Measurements from ENCODE around the gene CRHR1.

The CRHR1 gene

GRCh38 chr17:45752246-45752645 lies 31.9 kb upstream of the CRHR1 start:
- TF ChIP-seq ZNF654 (tag by site-specific recombination; IDR thresholded peaks at IDR 0.05; ENCODE audit: low read depth) (no peak), WT1 (tag by site-specific recombination; IDR thresholded peaks at IDR 0.05) (no peak), ATF2 (tag by site-specific recombination; IDR thresholded peaks at IDR 0.05; ENCODE audit: low read depth) (no peak), PRDM1 (tag by site-specific recombination; IDR thresholded peaks at IDR 0.05) (no peak), ZNF600 (tag by site-specific recombination; IDR thresholded peaks at IDR 0.05) (no peak), YY2 (tag by site-specific recombination; IDR thresholded peaks at IDR 0.05) (no peak), KLF10 (tag by site-specific recombination; IDR thresholded peaks at IDR 0.05) (no peak), ZNF561 (tag by site-specific recombination; IDR thresholded peaks at IDR 0.05; ENCODE audit: borderline replicate concordance) (no peak), ZNF624 (tag by site-specific recombination; IDR thresholded peaks at IDR 0.05) (no peak), ZNF544 (tag by site-specific recombination; IDR thresholded peaks at IDR 0.05) (no peak), ZNF837 (tag by site-specific recombination; IDR thresholded peaks at IDR 0.05) (no peak), ZNF398 (tag by site-specific recombination; IDR thresholded peaks at IDR 0.05) (no peak)
- ChIA-PET CTCF (interaction anchor here (0.6 to 1.2 kb wide), 2 partner anchors 104 to 111 kb away, joined by 3 to 5 read pairs; no protein-coding TSS in a partner anchor), POLR2A (no interaction called here)
- Histone ChIP-seq H3K36me3 (ENCODE audit: control insufficient read depth in 2 of 2, insufficient read depth in 1 of 2, low read length in 2 of 2) (no peaks in the 10 kb centered on the region), H3K4me1 (ENCODE audit: control insufficient read depth, insufficient read depth, low read length) (no peaks in the 10 kb centered on the region), H3K27ac (ENCODE audit: extremely low read depth, low read depth, low read length) (no peak overlapping the region), H3K9me3 (ENCODE audit: control insufficient read depth, insufficient read depth, low read depth, low read length) (no peaks in the 10 kb centered on the region), H3K4me3 (ENCODE audit: low read depth, low read length) (no peak overlapping the region)

- no peaks in the 10 kb centered on the region for H3K4me1 ChIP-seq (ENCODE audit: control insufficient read depth, insufficient read depth, low read length)
- TF ChIP-seq EGR2 (tag by site-specific recombination; IDR thresholded peaks at IDR 0.05; ENCODE audit: low read depth) (peak; percentile 46; the same call in 1 of the 2 replicates), ZNF391 (tag by site-specific recombination; IDR thresholded peaks at IDR 0.05; ENCODE audit: borderline replicate concordance, low read depth) (no peak), ZNF140 (tag by site-specific recombination; IDR thresholded peaks at IDR 0.05) (no peak), ZFHX2 (tag by site-specific recombination; conservative IDR thresholded peaks at IDR 0.05) (0 out of 2 replicates have a peak, but pooled peaks have one; percentile 33), IKZF3 (tag by site-specific recombination; IDR thresholded peaks at IDR 0.05) (no peak)
- no peak overlapping the region for H3K27ac ChIP-seq (ENCODE audit: extremely low read depth, low read depth, low read length)
- no peaks in the 10 kb centered on the region for H3K9me3 ChIP-seq (ENCODE audit: control insufficient read depth, insufficient read depth, low read depth, low read length)
- no peak overlapping the region for H3K4me3 ChIP-seq (ENCODE audit: low read depth, low read length)
- CTCF ChIA-PET = interaction anchor here (0.6 to 1.3 kb wide), 2 partner anchors 30 to 114 kb away, joined by 3 to 4 read pairs; no protein-coding TSS in a partner anchor
- POLR2A ChIA-PET = interaction anchor here (0.6 kb wide), 1 partner anchor 397 kb away, joined by 3 read pairs; no protein-coding TSS in a partner anchor
- H3K36me3 ChIP-seq (ENCODE audit: control insufficient read depth in 2 of 2, insufficient read depth in 1 of 2, low read length in 2 of 2) = no peaks in the 10 kb centered on the region
Observed at GRCh38 chr17:45753645-45754225, 30.4 kb upstream of the CRHR1 start.

GRCh38 chr17:45755050-45755449 lies 29.1 kb upstream of the CRHR1 start:
- POLR2A ChIA-PET = no interaction called here
- Histone ChIP-seq H3K4me3 (ENCODE audit: low read depth, low read length) (no peak overlapping the region), H3K36me3 (ENCODE audit: control insufficient read depth in 2 of 2, insufficient read depth in 1 of 2, low read length in 2 of 2) (no peaks in the 10 kb centered on the region), H3K9me3 (ENCODE audit: control insufficient read depth, insufficient read depth, low read depth, low read length) (no peaks in the 10 kb centered on the region), H3K4me1 (ENCODE audit: control insufficient read depth, insufficient read depth, low read length) (no peaks in the 10 kb centered on the region), H3K27ac (ENCODE audit: extremely low read depth, low read depth, low read length) (no peak overlapping the region)
- TF ChIP-seq ZSCAN16 (tag by site-specific recombination; IDR thresholded peaks at IDR 0.05) (no peak), ZBTB49 (tag by site-specific recombination; IDR thresholded peaks at IDR 0.05; ENCODE audit: low read depth) (no peak), ZNF768 (tag by site-specific recombination; IDR thresholded peaks at IDR 0.05) (no peak), SP7 (tag by site-specific recombination; IDR thresholded peaks at IDR 0.05) (no peak), PBX3 (CRISPR knock-in tag; IDR thresholded peaks at IDR 0.05) (no peak), ZNF341 (tag by site-specific recombination; IDR thresholded peaks at IDR 0.05; ENCODE audit: low read depth) (no peak), SETDB1 (IDR thresholded peaks at IDR 0.05; ENCODE audit: insufficient read length, low read length) (no peak)
- CTCF ChIA-PET = interaction anchor here (0.5 to 1.7 kb wide), 4 partner anchors 10 to 115 kb away, joined by 3 to 4 read pairs (median 4); no protein-coding TSS in a partner anchor
